NCI-H2107 treated with DMSO at 0.1 percent for 48 hours (cell line): ENCODE measurements around the gene TRNAU1AP.
"Not testable (repeated sequence)": the region's sequence is repeated elsewhere in the genome, so short reads cannot be mapped to it uniquely, and the experiment has no call there.

Experiments
- DNase-seq: peaks from one replicate; lab custom pipeline; 2025; ENCODE audit not compliant: unreplicated experiment; lab: John Stamatoyannopoulos, UW

The TRNAU1AP gene

DNA sequence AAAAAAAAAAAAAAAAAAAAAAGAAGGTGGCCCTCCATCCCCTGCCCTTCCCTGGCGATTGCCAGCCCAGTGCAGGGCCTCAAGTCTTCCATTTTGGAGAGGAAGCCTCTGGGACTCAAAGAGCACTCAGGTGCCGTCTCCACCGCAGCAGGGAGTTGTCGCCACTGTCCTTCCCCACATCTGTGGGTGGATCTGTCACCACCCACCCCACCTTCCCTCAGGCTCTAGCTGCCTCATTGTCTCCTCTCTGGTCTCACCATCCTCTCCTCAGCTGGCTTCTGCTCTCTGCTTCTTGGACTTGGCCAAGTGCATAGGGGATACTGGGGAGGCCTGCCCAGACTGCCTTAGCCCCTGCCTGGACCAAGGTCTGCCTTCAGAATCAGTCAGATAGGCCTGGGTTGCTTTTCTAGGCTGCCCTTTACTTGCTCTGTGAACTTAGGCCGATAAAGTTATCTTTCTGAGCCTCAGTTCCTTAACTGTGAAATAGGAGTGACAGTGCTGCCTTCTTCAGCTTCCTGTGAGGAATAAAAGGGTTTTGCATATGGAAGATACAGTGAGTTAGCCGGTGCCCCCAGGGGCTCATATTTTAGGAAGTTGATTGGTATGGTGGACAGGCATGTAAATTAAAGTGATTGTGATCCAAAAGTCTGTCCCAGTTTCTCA lies 31.3 kb upstream of the TRNAU1AP start:
- DNase-seq: no peak

DNA sequence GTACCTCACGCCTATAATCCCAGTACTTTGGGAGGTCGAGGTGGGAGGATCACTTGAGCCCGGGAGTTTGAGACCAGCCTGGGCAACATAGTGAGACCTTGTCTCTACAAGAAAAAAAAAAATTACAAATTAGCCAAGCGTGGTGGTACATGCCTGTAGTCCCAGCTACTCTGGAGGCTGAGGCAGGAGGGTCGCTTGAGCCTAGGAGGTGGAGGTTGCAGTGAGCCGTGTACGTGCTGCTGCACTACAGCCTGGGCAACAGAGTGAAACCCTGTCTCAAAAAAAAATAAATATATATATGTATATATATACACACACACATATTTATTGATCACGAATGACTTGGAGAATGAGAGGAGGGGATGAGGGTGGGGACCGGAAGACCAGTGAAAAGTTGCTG lies 30.3 kb upstream of the TRNAU1AP start:
- not testable (repeated sequence) for DNase-seq

DNA sequence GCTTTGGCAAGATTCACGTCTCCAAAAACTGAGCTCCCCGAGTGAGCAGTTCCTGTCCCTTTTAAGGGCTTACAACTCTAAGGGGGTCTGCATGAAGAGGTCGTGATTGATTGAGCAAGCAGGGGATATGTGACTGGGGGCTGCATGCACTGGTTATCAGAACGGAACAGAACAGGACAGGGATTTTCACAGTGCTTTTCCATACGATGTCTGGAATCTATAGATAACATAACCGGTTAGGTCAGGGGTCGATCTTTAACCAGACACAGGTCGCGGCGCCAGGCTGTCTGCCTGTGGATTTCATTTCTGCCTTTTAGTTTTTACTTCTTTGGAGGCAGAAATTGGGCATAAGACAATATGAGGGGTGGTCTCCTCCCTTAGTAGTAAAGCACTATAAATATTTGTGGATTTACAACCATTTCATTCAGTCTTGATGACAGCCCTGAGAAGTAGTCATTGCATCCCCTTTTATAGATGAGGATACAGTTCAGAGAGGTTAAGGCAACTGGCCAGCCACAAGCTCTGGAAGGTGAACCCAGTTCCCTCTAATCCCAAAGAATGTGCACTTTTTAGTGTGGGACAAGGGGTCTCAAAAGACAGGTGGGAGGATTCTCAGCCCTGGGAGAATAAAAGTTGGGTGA lies 27.8 kb upstream of the TRNAU1AP start:
- not testable (repeated sequence) for DNase-seq

DNA sequence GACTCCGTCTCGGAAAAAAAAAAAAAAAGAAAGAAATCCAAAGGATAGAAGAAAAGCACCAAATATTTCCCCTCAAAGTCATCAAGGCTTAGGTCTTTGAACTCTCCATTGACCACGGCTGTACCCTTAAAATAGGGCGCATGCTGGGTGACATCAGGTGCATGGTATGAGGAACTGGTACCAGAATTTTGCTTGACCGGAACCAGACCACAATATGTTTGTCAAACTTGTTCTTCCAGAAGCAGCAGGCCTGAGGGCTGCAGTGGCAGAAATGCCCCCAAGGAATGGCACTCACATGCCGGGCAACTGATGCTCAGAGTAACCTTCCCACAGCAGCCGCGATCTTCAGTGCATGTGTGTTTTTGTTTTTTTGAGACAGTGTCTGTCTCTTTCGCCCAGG lies 26.0 kb upstream of the TRNAU1AP start:
- DNase-seq: no peak

DNA sequence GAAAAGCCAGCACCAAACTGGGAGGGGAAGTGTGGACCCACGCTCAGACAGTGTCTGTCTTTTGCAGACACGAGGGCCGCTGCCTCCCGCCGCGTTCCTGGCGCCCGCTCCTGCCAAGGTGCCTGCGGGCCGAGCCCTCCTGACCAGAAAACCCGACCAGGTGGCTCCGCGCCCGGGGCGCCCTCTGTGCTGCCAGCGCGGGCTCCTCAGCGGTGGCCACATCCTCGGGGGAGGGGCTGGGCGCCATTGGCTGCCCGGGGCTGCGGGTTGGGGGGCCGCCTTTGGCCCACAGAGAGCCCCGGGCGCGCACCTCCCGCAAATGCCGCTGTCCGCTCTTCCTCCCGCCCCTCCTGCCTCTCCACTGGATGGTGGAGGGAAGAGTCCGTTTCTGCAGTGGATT lies 22.4 kb upstream of the TRNAU1AP start:
- no peak for DNase-seq

DNA sequence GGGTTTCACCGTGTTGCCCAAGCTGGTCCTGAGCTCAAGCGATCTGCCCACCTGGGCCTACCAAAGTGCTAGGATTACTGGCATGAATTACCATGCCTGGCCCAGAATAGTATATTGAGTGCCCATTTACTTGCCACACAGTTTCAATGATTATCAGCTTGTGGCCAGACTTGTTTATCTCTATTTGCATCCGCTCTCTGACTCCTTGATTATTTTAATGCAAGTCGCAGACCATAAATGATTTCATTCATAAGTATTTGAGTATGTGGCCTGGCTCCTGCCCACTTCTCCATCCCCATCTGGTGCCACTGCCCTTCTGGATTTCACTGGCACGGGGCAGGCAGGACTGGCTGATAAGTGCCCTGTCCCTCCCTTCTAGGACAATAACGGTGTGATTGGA lies 18.2 kb upstream of the TRNAU1AP start:
- DNase-seq: no peak

DNA sequence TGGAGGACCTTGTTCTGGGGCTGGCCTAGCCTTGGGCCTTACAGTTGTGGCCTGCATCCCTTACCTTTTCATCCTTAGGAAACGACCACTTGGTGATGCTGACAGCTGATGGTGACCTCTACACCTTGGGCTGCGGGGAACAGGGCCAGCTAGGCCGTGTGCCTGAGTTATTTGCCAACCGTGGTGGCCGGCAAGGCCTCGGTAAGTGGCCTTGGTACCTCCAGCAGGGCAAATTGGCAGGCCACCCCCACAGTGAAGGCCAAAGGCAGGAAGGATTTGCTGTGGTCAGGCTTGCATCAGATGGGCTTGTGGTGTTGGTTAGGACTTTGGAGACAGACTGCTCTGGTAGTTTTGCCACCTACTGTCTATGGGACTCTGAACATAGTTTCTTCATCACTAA lies 17.7 kb upstream of the TRNAU1AP start:
- no peak for DNase-seq

DNA sequence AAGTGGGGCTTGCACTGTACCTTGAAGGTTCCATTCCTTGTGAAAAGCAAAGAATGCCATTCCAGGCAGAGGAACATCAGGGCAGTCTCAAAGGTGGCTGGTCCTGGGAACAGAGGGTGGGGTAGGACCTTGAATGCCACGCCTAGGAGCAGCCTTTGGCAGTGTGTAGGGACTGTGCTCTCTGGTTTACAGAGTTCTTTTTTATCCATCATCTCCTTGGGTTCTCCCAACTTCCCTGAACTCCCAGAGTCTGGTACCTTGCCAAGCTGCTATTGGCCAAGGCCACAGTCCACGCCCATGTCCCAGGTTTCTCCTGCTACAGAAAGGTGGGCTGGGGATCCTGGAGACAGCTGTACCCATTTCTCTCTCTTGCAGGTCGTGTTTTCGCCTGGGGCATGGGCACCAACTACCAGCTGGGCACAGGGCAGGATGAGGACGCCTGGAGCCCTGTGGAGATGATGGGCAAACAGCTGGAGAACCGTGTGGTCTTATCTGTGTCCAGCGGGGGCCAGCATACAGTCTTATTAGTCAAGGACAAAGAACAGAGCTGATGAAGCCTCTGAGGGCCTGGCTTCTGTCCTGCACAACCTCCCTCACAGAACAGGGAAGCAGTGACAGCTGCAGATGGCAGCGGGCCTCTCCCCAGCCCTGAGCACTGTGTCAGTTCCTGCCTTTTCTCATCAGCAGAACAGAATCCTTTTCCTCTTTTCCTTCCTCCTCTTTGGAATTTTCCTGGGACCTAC lies 15.3 kb upstream of the TRNAU1AP start:
- no peak for DNase-seq

DNA sequence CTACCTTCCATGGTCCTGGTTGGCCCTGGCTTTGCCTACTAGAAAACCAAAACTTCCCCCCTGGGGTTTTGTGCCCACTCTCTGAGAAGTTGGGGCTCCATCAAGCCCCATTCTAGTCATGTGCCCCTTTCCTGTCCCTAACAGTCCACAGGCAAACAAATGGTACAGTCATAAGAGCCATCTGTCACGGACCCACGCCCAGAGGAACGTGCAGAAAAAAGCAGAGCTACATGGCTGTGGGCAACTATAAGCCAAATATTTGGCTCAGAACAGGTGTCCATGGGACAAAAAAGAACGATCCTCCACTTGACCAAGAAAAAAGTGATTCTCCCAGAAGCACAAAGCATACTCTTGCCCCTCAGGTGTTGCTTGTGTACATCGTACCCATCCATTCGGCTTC lies 14.6 kb upstream of the TRNAU1AP start:
- no peak for DNase-seq

DNA sequence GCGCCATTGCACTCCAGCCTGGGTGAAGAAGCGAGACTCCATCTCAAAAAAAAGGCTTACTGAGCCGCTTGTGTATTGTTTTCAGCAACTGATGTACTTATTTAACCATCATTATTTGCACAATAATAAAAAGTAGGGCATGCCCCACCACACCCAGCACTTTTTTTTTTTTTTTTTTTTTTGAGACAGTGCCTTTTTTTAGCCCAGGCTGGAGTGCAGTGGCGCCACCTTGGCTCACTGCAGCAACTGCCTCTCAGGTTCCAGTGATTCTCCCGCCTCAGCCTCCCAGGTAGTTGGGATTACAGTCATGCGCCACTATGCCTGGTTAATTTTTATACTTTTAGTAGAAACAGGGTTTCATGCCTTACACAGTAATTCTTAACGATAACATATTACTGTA lies 12.2 kb upstream of the TRNAU1AP start:
- no peak for DNase-seq

DNA sequence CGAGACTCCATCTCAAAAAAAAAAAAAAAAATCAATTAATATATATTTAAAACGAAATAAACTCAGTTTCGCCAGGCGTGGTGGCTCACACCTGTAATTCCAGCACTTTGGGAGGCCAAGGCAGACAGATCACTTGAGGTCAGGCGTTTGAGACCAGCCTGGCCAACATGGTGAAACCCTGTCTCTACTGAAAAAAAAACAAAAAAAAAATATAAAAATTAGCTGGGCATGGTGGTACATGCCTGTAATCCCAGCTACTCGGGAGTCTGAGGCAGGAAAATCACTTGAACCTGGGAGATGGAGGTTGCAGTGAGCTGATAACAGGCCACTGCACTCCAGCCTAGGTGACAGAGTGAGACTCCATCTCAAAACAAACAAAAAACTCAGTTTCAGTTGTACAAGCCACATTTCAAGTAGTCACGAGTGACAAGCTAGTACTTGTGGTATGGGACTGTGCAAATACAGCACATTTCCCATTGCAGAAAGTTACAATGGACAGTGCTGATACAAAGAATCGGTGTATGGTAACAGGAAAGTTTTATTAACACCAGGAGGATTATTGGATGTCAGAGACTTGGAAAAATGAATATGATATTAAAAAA lies 11.4 kb upstream of the TRNAU1AP start:
- not testable (repeated sequence) for DNase-seq

DNA sequence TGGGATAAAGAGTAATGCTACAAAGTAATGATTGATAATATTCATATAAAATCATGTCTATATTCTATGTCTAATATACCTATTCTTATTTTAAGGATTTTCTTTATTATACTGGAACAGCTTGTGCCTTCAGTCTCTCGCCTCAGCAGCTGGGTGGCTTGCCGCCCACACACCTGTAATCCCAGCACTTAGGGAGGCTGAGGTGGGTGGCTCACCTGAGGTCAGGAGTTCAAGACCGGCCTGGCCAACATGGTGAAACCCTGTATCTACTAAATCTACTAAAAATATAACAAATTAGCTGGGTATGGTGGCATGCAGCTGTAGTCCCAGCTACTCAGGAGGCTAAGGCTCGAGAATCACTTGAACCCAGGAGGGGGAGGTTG lies 7.6 kb upstream of the TRNAU1AP start:
- no peak for DNase-seq

DNA sequence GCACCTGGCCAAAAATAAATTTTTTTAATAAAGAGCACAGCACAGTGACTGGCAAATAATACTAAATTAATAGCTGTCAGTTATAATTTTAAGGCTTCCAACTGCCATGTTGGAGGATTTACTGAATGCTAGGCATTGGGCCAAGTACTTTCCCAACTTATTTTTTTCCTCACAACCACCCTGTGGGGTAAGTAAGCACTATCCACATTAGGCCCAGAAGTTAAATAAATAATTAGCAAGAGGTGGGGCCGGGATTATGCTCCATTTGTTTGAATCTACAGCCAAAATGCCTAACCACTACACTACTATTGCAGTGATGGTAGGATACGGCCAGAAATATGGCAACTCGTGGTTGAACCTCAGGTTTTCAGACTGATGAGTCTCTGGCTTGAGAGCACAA lies 4.6 kb upstream of the TRNAU1AP start:
- no peak for DNase-seq

DNA sequence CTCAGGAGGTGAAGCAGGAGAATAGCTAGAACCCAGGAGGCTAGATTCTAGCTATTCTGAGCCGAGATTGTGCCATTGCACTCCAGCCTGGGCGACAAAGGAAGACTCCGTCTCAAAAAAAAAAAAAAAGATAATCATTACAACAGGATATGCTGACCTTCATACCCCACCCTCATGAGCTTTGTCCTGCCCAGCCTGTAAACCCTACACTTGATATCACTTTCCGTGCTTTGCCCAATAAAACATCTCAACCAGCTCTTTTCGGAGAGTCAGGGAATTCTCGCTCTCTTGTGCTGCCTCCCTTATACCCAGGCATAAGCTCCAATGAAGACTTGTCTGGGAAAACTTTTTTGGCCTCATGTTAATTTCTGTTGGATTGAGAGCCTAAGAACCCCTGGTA lies 1.5 kb upstream of the TRNAU1AP start:
- DNase-seq: no peak

DNA sequence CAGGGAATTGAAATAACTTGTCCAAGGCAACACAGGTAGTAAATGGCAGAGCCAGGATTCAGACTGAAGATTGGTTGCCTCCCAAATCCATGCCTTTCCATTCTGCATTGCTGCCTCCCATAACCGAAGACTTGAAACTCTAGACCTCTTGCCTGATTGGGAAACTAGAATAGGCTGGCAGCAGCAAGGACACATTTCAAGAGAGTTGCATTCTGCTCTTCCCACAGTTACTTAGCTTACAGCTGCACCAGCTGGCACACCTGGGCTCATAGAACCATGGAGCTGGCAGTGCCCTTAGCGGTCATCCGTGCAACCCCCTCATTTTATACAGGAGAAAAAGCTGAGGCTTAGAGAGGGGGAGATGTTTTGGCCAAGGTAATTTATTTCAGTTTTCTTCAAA lies 8.0 kb downstream of the TRNAU1AP start:
- DNase-seq: peak; percentile 85

DNA sequence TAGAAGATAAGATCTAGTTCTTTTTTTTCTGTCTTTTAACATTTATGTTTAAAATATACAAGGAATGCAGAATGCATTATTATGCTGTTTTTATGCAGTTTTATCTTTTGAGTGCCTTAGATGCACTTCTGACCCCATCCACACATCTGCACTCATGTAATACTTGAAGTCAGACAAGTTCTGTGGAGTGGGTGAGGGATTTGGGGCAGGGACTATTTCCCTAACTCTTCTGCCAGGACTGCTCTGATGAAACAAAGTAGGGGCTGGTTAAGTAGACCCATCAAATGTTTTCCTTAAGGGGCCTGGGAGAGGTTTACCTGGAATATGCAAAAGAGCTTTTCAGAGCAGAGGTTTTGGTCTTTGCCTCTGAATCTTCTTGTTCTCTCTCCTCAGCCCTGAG lies 11.4 kb downstream of the TRNAU1AP start:
- no peak for DNase-seq

DNA sequence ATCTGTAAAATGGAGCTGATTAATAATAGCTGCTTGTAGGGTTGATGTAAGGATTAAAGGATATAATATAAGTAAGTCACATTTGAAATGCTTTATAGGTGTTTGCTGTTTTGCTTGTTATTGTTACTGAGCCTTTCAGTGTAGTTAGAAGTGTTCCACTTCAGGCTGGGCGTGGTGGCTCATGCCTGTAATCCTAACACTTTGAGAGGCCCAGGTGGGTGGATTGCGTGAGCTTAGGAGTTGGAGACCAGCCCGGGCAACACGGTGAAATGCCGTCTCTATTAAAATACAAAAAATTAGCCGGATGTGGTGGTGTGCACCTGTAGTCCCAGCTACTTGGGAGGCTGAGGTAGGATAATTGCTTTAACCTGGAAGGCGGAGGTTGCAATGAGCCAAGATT lies 12.2 kb downstream of the TRNAU1AP start:
- no peak for DNase-seq

DNA sequence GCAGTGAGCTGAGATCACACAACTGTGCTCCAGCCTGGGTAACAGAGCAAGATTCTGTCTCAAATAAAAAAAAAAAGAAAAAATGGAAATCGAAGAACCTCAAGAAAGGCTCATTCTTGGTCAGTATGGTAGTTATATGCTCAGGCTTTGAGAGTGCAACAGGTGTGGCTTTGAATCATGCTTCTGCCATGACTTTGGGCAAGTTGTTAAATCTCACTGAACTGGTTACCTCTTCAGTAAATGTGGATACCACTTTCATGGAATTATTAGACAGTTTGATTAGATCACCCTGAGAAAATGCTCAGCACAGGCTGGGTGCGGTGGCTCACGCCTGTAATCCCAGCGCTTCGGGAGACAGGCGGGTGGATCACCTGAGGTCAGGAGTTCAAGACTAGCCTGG lies 12.8 kb downstream of the TRNAU1AP start:
- DNase-seq: no peak

DNA sequence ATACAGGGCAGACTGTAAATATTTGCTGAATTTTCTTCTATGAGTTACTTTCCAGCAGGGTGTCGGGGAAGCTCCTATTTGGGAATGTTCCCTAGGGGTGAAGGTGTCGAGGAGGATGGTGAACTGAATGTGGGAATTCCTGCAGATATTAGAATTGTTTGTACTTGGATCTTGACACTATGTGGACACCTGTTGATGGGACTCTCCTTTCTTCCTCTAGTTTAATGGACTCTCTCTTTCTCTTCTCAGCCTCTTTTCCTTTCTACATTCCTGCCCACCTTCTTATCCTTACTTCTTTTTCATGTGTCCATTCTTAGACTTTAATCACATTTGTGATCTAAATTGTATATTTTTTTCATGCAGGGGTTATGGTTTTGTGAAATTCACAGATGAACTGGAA lies 14.0 kb downstream of the TRNAU1AP start:
- DNase-seq: no peak

DNA sequence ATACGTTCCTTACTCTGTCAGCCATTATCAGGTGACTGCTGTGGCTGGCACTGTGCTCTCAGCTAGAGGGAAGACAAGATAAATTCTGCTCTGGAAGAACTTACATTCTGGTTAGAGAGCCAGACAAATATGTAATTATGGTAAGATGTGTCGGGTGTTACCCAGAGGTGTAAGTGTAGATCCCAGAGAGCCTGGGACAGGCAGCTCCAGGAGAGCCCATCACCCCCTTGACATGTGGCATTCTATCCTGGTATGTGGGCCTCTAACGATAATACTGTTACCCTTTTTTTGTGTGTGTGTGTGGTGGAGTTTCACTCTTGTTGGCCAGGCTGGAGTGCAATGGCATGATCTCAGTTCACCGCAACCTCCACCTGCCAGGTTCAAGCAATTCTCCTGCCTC lies 19.0 kb downstream of the TRNAU1AP start:
- DNase-seq: no peak

DNA sequence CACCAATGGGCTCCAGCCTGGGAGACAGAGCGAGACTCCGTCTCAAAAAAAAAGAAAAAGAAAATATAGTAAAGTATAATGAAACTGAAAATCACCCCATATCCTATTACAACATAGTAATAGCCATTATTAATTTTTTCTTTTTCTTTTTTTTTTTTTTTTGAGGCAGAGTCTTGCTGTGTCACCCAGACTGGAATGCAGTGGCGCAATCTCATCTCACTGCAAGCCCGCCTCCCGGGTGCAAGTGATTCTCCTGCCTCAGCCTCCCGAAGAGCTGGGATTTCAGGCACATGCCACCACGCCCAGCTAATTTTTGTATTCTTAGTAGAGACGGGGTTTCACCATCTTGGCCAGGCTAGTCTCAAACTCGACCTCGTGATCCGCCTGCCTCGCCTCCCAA lies 20.0 kb downstream of the TRNAU1AP start:
- not testable (repeated sequence) for DNase-seq

DNA sequence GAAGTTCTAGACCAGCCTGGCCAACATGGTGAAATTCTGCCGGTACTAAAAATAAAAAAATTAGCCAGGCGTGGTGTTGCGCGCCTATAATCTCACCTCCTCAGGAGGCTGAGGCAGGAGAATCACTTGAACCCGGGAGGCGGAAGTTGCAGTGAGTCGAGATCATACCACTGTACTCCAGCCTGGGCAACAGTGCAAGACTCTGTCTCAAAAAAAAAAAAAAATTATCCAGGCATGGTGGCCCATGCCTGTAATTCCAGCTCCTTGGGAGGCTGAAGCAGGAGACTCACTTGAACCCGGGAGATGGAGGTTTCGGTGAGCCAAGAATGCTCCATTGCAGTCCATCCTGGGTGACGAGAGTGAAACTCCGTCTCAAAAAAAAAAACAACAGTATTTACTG lies 20.7 kb downstream of the TRNAU1AP start:
- DNase-seq: no peak
